Right renal cortex interstitium (tissue), 3 donors: Measurements from ENCODE around the gene TAPT1. TPM values are rescaled to one million over a fixed set of nuclear protein-coding genes. Genes with fewer than 3 reads are reported as not detected.

ENCODE experiments used
- DNase-seq, 3 donors: peaks; one replicate each; pipeline ENCODE4 v3.0.0-alpha.2; 2013; ENCODE audit warnings: low read depth in 3 of 3, low spot score in 2 of 3
- polyA plus RNA-seq, 3 donors: library from polyadenylated mRNA; unstranded; fragments of 120-200 nt; gene quantifications; one replicate each; pipeline ENCODE4 v1.2.1, GENCODE V29; 2013; ENCODE audit not compliant: insufficient read length in 3 of 3

Gene TAPT1
- polyA plus RNA-seq, 3 donors, result 36.6 to 42.6 (median 39.6) TPM

DNA sequence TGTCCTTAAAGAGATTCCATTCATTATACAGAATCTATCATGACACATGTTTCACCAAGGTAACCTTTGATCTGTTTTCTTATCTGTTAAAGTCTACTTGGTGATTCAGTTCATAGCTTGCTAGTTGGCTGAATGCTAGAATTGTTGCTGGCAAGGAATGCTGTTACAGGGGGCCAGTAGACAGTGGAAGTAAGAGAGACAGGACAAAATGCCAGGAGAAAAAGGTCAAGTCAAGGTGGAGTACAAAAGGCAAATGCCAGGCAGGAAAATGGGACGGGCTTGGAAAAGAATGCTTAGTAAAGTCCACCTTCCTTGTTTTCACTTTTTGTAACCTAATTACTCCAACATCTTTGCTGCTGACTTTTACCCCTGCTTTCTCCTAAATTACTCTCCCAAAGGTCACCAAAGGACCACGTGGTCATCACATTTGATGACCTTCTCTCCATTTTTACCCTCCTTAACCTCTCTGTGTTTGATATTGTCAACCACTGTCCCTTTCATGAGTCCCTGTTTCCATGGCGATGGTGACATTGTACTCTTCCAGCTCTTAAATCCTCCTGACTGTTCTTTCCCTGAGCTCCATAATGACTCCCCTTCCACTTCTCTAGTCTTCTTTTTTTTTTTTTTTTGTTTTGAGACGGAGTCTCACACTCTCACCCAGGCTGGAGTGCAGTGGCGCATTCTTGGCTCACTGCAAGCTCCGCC, 24.5 kb upstream of the TAPT1 start:
- DNase-seq, result no peak

DNA sequence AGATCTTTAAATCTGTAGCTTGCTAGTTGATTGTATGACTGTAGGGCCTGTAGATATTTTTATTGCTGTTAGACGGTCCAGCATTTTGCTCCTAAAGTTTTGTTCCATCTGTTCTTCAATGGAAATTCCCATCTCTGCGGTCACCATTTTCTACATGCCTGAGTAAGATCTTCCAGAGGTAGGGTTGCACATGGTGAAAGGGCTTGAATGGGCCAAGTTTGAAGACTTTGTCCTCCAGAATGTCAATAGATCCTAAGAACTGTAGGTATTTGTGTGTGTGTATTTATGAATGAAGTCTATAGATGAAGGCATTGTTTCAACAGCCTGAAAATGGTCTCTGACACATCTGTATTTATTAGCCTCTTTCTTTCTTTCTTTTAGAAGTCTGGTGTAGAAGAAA, 22.3 kb upstream of the TAPT1 start:
- no peak for DNase-seq

DNA sequence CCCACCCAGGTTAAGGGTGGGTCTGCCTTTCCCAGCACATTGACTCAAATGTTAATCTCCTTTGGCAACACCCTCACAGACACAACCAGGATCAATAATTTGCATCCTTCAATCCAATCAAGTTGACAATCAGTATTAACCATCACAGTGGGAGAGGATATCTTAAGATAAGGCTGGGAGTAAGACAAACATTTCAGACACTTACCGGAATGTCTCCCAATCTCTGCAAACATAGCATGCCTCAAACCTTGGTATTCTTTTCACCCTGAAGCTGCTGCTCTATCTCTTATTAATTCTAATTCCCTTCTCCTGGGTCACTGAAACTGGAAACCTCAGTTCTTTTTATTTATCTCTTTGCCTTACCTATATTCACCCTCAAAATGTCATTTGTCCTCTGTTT, 19.0 kb upstream of the TAPT1 start:
- no peak for DNase-seq

DNA sequence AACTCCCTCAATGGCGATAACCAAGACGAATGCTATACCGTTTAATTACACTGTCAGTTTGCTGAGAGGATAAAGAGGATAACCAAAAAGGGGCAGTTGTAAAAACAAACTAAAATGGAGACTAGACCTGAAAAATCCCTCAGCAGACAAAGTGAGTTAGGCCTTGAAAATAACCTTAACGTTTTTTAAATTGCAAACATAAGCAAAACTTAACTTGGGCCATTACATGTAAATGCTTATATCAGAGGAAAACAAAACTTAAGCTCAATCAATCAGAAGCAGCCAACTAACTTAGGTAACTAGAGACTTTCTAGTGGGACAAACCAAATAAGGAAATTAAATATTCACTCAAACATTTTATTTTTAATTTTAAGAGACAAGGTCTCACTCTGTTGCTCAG, 17.0 kb upstream of the TAPT1 start:
- DNase-seq, result no peak

DNA sequence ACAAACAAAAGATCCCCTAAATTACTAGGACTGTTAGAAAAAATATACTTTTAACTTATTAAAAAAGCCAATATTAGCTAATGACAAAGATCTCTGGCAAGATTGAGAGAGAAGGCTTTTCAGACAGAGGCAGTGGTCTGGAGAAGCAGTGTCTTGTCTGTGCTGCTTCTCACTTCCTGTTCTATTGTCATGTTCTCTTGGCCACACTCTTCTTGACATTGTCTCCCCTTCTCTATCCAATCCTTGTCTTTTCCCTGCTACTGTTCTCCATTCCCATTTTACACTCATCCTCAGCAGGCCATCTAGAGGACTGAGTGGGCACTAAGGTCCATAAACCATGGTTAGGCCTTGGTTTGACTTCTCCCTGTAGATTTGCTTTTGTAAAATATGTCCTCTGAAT, 14.0 kb upstream of the TAPT1 start:
- DNase-seq, result no peak

DNA sequence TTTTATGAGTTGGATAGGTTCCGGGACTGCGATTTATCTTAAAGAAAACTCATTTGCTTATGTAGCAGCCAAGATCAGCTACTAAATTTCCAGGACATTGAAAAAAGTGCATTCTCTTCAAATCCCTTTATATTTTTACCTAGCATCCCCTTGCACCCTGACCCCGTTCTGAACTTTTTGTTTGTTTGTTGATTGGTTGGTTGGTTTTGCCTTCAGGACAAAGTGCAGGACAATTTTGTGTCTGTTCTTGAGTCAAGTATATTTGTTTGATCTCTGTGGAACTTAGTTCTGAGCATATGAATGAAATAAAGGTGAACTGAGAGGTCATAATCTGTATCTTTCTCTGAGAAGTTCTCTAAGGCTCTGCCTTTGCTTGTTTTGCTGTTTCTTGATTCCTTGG, 12.8 kb upstream of the TAPT1 start:
- no peak for DNase-seq

DNA sequence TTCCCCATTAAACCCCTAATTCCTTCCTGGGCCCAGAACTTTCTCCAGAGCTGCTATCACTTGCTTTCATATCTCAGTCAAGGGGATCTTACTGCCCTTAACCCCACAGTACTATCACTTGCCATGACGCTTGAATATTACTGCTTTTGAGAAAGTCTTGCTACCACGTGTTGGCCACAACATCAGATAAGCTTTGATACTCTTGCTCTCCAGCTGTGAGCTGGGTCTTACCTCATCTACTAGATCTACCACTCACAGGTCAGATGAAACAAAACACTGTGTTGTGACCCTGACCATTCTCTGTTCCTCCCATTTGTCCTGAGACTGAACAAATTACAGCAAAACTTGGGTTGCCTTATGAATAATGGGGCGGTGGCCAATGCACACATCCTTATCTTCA, 12.1 kb upstream of the TAPT1 start:
- no peak for DNase-seq

DNA sequence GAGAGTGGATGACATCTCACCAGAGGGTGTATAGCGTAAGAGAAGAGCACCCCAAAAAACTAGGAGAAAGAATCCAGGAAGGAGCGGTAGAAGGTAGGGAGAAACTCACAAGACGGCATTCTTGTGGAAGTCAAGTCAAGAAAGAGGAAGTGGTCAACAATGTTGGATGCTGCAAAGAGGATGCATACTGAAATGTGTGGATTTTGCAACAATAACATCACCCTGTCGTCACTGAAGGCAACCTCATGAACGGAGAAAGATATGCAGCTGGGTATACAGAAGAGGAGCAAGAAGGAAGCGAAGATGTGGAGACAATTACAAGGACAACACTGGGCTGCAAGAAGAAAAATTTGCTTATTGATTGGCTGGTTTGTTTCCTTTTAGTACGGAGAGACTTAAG, 11.4 kb upstream of the TAPT1 start:
- DNase-seq, result no peak

DNA sequence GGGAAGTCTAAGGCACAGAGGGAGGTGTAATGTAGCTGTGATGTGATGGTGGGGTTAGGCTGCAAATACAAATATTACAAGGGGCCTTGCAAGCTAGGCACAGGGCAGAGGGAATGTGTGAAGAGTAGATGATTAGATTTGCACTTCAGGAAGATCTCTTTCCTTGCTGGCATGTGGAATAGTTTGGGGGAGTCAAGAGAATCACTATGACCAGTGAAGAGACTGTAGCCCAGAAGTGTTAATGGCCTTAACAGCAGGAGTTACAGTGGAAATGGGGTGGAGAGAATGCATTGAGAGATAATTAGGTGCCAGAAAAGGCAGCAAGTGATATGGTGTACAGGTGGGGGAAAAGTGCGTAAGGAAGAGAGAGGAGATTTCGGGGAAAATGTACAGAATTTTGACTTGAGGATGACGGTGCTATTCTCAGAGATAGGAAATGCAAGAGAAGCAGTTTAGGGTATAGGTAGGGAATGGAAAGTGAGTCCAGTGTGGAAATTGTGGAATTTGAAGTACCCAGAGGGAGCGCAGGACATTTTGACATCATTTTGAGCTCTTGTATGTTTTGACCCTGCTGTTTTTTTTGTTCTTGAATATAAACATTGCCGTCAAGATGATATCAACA, 10.2 kb upstream of the TAPT1 start:
- DNase-seq, result no peak

DNA sequence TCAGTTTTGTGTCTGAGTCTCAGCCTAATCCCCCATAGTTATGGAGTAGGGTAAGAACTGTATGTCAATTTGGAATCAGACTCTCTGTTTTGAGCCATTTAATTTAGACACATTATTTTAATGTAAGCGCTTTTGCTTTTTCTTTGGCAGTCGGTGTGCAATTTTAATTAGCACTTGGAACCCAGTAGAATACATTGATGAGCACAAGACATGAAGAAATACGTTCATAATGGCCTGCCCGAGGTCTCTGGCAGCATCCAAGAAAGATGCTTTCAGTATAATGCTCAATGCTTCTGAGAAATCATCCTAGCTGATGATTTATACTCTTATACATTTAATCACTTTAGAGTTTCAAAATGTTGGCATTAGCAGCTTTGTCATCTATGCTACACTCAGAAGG, 8.9 kb upstream of the TAPT1 start:
- DNase-seq, result no peak

DNA sequence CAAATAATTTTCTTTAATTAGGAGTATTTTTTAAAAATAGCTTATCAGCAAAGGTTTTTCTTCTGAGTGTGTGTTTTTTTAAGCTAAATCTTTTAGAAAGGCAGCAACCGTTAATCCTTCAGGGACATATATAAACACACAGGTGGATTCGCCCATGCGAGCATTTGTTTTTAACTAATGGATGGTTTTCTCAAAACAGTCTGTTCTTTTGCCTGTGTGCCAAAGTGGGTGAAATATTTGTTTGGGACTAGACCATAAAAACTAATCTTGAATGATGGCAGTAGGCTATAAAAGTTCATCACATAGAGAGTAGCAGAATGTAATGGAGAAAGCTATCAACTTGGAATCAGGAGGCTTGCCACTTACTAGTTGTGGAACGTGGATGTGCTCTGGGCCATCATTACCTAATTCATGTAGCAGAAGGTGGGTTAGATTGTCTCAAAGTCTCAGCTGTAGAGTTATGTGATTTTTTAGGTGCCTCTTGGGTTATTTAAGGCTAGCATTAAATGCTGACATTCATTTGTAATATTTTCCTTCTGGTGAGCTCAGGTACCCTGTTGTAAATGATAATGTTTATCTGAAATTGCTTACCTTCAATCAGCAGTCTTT, 7.4 kb upstream of the TAPT1 start:
- DNase-seq, result no peak

DNA sequence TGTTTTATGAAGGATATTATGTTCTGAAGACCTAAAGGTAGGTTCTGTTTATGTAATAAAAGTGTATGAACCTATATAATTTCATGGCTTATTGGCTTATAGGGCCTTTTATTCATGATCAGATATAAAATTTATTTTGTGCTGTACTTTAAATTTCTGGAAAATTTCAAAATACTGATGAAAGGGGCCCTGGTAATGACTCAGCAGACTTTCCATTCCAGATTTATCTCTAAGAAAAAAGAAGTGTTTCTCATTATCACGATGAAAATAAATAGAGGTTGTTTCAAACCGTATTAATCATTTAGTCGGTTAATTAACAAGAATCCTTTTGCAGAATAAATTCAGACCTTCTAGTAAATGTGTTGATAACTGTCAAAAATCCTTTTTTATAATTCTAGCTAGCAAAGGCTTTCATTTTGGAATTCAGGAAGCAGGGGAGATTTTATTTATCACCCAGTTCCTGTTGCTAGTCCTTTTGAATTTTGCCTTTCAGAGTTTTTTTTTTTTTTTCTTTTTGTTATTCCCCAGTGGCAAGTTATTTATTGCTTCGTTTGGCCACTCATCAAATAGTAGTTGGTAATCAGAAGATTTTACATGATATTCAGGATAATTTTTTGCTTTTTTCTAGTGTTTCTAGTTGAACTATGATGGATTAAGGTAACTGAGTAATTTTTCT, 5.4 kb upstream of the TAPT1 start:
- DNase-seq, result no peak

DNA sequence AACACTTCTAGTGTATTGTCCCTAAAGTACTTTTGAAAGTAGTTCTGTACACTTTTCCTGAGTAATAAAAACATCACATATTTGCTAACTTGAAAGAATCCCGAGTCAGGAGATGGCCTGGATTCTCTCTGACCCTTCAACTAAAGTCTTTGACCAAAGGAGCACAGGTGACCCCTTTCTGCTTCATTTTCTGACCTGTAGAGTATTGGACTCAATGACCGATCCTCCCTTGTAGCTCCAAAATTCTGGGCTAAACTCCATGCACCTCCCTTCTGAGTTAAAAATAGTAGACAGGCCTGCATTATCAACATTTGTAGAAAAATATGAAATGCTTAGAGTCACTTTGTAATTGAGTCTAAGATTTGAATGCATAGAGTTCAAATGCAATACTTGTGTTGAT, 4.0 kb upstream of the TAPT1 start:
- DNase-seq, result no peak

DNA sequence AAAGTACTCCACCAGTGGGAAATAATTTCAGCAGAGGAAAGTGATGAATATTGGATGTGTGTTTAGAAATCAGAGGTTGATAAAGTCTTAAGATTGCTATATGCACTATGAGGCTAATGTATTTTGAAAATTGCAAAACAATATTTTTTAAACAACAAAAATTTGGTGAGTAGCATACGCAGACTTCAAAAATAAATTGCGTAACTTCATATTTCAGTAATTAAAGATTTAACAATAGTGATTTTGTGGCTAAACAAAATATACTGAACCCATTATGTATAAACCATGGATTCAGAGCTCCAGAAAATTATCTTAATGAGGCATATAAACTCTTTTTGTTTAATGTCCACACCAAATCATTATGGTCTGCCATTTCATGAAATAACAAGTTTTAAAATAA, 3.3 kb upstream of the TAPT1 start:
- no peak for DNase-seq

DNA sequence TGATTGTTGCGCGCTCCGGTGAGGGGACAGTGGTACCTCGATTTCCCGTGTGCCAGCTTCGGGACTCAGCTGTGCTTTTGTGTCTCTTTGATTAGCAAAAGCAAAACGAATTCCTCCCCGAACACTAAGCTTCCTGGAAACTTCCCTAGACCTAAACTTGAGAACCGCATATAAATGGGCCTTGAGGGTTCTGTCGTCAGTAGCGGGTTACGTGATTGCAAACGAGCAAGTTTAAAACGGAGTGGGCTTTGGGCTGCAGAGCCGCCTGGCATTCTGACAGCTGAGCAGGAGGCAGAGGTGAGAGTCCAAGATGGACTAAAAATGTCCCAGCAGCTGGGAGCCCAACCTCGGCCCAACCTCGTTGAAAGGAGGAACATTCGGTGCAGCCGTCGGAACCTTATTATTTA, 1.2 kb upstream of the TAPT1 start:
- no peak for DNase-seq

DNA sequence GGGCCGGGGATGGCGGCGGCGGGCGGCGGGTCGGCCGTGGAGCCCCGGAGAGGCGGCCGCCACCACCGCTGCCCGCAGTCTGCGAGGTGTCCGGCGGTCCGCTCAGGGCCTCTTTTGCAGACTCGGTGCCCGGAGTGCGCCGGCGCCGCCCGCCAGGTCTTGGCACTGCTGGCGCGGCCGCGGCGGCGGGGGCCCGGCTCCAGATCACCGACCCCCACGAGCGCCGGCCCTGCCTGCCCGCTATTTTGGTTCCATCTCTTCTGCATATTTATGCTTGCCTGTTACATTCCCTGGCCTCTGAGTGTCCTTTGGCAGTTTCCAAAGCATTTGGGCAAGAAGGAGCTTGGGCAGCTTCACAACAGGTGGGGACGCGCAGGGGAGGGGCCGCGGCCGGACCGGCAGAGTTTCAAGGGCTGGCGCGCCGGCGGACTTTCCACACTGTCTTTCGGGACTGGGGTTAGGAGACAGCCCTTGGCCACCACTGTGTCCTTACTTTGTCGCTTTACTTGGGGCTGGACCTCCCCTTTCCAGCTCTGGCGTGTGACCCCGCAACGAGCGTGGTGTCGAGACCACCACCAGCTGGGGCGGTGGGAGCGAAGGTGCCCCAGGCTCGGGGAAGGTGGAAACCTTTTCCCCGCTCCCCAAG, 668 bp upstream of the TAPT1 start:
- DNase-seq, result peak in 1 of 3 donors; percentile 38

DNA sequence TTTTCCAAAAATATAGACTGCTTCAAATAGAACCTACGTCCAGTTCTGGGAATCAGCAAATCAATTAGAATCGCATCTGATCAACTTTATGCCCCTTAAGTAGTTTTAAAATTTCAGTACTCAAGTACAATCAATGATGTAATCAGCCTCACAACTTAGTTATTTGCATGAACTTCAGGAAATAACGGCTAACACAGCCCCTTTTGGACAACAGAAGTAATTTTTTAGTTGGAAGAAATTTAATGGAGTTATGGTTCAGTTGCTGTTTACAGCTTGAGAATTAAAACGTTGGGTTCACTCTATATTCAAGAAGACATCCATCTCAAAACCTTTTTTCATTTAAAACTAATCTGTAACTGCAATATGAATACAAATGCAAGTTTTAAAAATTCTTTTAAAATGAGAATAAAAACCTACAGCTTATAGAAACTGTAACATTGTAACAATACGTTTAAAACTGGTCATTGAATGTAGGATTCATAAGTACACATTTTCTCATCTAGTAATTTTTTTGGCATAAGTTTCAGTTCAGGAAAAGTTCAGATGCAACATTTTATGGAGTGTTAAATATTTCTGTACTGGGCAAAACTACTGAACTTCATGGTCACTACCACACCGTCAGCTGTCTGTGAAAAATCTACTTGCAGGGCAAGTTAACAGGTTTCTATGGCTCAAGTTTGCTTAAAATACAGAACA, 956 bp downstream of the TAPT1 start:
- DNase-seq, result no peak

DNA sequence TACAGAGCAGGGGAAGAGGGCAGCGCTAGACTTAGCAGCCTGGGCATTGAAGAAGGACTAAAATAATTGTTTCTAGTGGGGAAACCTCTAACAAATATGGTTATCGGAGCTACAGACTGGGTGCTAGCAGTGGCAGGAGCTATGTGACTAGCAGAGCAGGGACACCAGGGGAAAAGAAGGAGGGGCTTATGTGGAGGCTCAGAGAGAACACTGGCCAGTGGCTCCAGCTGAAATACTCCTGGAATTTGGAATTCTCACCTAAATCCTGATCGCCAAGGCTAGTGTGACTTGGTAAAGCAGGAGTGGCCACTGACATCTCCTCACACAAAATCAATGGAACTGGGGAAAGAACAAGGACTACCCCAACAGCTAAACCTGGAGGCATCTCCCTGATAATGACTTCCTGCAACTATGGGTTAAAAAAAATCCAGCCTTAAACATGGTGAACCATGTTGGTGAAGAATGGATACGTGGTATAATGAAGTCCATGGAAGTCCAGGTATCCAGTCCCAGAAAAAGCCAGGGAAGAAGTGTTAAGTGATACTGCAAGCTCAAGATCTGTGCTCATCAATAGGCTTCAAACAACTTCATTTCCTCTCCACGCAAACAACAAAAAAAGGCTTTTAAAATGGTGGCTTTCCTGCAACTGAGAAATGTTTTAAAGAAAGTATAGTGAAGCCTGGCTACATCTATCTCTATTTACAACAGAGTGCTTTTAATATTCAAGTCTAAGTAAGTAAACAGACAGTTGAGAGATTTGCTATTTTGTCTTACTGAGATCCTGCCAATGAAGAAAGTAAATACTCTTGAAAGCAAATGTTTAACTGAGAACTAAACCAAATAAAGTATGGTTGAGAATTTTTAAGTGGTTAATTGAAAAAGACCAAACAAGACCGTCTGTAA, 1.8 kb downstream of the TAPT1 start:
- no peak for DNase-seq

DNA sequence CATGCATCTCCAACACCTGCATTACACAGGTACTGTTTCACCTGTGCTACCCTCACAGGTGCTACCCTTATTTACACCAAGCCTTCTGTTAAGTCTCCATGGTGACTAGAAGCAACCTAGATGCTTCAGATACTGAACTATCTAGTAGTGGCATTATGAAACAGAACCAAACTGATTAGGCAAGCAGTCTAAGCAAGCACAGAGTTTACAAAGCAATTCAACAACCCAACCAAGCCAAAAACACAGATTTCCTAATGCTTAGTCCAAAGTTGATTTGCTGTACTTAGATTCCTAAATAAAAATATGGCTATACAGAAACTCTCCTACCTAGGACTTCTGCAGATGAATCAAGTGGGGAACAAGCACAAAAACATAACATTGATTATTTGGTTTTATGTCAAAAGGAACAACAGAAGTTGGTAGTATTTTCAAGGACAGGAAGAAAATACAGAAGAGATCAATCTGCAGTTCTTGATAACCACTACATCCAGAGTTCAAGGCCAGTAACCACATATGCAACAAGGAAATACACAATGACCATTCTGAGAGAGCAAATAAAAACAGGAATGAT, 3.2 kb downstream of the TAPT1 start:
- DNase-seq, result no peak
